Measurements from ENCODE around the gene ATP2C1. TPM values are rescaled to one million over a fixed set of nuclear protein-coding genes. Genes with fewer than 3 reads are reported as not detected.

ATP2C1 gene
- total and polyA plus RNA-seq, 2 experiments from 2014 or later = 28.1 to 75.7 TPM

GRCh38 chr3:130932979-130933378, 39.1 kb downstream of the ATP2C1 start (continued):
- TF ChIP-seq ZNF462 (CRISPR knock-in tag; IDR thresholded peaks at IDR 0.05) (no peak), ZNF331 (CRISPR knock-in tag; IDR thresholded peaks at IDR 0.05; ENCODE audit: low read depth) (no peak), JUNB (IDR thresholded peaks at IDR 0.05; ENCODE audit: unreplicated experiment) (no peak)

GRCh38 chr3:130933801-130934345, 40.0 kb downstream of the ATP2C1 start:
- Histone ChIP-seq H3K27ac (ENCODE audit: low read depth) (no peak overlapping the region), H3K27me3 (ENCODE audit: insufficient read depth) (no peaks in the 10 kb centered on the region), H3K9me2 (ENCODE audit: insufficient read depth) (no peaks in the 10 kb centered on the region), H3F3A (replicated peaks; ENCODE audit: low read depth) (no peaks in the 10 kb centered on the region), H3K4me1 (ENCODE audit: insufficient read depth) (no peaks in the 10 kb centered on the region), H3K4me2 (no peak overlapping the region), H2AFZ (no peak overlapping the region), H4K20me1 (replicated peaks; ENCODE audit: insufficient read depth) (no peaks in the 10 kb centered on the region), H3K36me3 (ENCODE audit: insufficient read depth) (no peaks in the 10 kb centered on the region; the same call in 1 of the 2 replicates), H3K4me3 (no peak overlapping the region), H3K79me2 (replicated peaks; ENCODE audit: insufficient read depth) (peaks cover 17% of the 10 kb centered on the region)
- no peak overlapping the region for H3K4me3 Mint-ChIP-seq
- H3K27me3 Mint-ChIP-seq (ENCODE audit: insufficient read depth, low read depth, poor library complexity) = no peaks in the 10 kb centered on the region
- peaks cover 4% of the 10 kb centered on the region; the same call in 2 of the 3 replicates for H3K4me1 Mint-ChIP-seq
- ATAC-seq (no peak), DNase-seq (ENCODE audit: low spot score) (no peak)
- H3K27ac Mint-ChIP-seq = peak overlapping the region; percentile 38; the same call in 1 of the 2 replicates
- no peaks in the 10 kb centered on the region for H3K9me3 Mint-ChIP-seq
- H3K36me3 Mint-ChIP-seq (ENCODE audit: low read depth) = peaks cover 7% of the 10 kb centered on the region; the same call in 2 of the 3 replicates
- no peak for TF ChIP-seq ZNF331 (CRISPR knock-in tag; IDR thresholded peaks at IDR 0.05; ENCODE audit: low read depth)
- TF ChIP-seq STAT1 (IDR thresholded peaks at IDR 0.05; ENCODE audit: unreplicated experiment) = no peak
- TF ChIP-seq, protein P1, sequence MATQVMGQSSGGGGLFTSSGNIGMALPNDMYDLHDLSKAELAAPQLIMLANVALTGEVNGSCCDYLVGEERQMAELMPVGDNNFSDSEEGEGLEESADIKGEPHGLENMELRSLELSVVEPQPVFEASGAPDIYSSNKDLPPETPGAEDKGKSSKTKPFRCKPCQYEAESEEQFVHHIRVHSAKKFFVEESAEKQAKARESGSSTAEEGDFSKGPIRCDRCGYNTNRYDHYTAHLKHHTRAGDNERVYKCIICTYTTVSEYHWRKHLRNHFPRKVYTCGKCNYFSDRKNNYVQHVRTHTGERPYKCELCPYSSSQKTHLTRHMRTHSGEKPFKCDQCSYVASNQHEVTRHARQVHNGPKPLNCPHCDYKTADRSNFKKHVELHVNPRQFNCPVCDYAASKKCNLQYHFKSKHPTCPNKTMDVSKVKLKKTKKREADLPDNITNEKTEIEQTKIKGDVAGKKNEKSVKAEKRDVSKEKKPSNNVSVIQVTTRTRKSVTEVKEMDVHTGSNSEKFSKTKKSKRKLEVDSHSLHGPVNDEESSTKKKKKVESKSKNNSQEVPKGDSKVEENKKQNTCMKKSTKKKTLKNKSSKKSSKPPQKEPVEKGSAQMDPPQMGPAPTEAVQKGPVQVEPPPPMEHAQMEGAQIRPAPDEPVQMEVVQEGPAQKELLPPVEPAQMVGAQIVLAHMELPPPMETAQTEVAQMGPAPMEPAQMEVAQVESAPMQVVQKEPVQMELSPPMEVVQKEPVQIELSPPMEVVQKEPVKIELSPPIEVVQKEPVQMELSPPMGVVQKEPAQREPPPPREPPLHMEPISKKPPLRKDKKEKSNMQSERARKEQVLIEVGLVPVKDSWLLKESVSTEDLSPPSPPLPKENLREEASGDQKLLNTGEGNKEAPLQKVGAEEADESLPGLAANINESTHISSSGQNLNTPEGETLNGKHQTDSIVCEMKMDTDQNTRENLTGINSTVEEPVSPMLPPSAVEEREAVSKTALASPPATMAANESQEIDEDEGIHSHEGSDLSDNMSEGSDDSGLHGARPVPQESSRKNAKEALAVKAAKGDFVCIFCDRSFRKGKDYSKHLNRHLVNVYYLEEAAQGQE (IDR thresholded peaks at IDR 0.05; ENCODE audit: unreplicated experiment) = no peak
- TF ChIP-seq ZNF462 (CRISPR knock-in tag; IDR thresholded peaks at IDR 0.05) = no peak

Data from GM23338 (cell line).